Measurements from ENCODE around the gene PSMB5. TPM values are rescaled to one million over a fixed set of nuclear protein-coding genes. Genes with fewer than 3 reads are reported as not detected.

The PSMB5 gene
- total and polyA plus RNA-seq, 2 of the 13 experiments (the other 11 are each of a cell fraction or from before 2014, with no cell fraction given), result 705 to 871 TPM

DNA sequence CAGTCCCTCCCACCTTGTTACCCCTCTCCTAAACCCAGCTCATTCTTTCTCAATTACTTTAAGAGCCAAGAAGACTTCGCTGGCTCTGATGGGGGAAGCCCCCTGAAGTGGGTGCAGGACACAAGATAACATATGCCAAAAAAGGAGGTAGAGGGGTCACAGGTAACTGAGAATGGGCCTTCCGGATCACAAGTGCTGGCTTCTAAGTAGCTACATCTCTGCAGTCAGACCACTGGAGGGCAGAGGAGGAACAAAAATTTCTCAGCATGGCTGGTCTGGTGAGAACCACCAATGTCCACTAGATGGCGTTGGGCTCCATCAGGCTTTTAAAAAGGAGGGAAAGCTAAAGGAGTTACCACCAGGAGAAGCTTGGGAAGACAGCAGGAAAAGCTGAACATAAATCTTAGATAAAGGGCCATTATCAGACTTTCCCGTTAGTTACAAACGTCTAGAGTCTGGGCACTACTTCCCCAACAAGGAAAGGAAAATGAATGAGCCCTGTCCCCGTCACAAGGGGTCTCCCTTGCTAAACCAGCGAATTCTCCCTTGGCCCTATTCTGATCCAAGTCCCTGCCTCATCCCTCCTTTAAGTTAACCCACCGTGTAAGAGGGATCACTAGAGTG lies 34.2 kb upstream of the PSMB5 start (continued):
- TF ChIP-seq, protein P1, sequence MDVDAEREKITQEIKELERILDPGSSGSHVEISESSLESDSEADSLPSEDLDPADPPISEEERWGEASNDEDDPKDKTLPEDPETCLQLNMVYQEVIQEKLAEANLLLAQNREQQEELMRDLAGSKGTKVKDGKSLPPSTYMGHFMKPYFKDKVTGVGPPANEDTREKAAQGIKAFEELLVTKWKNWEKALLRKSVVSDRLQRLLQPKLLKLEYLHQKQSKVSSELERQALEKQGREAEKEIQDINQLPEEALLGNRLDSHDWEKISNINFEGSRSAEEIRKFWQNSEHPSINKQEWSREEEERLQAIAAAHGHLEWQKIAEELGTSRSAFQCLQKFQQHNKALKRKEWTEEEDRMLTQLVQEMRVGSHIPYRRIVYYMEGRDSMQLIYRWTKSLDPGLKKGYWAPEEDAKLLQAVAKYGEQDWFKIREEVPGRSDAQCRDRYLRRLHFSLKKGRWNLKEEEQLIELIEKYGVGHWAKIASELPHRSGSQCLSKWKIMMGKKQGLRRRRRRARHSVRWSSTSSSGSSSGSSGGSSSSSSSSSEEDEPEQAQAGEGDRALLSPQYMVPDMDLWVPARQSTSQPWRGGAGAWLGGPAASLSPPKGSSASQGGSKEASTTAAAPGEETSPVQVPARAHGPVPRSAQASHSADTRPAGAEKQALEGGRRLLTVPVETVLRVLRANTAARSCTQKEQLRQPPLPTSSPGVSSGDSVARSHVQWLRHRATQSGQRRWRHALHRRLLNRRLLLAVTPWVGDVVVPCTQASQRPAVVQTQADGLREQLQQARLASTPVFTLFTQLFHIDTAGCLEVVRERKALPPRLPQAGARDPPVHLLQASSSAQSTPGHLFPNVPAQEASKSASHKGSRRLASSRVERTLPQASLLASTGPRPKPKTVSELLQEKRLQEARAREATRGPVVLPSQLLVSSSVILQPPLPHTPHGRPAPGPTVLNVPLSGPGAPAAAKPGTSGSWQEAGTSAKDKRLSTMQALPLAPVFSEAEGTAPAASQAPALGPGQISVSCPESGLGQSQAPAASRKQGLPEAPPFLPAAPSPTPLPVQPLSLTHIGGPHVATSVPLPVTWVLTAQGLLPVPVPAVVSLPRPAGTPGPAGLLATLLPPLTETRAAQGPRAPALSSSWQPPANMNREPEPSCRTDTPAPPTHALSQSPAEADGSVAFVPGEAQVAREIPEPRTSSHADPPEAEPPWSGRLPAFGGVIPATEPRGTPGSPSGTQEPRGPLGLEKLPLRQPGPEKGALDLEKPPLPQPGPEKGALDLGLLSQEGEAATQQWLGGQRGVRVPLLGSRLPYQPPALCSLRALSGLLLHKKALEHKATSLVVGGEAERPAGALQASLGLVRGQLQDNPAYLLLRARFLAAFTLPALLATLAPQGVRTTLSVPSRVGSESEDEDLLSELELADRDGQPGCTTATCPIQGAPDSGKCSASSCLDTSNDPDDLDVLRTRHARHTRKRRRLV (CRISPR knock-in tag; IDR thresholded peaks at IDR 0.05), result no peak
- TF ChIP-seq FOSL1 (CRISPR knock-in tag; IDR thresholded peaks at IDR 0.05; ENCODE audit: borderline replicate concordance) (no peak), SMARCC2 (IDR thresholded peaks at IDR 0.05) (no peak), ZKSCAN1 (IDR thresholded peaks at IDR 0.05; ENCODE audit: low read length) (no peak), NPAS2 (CRISPR knock-in tag; IDR thresholded peaks at IDR 0.05; ENCODE audit: borderline replicate concordance) (no peak), ZNF790 (CRISPR knock-in tag; IDR thresholded peaks at IDR 0.05; ENCODE audit: borderline replicate concordance) (no peak), SETDB1 (CRISPR knock-in tag; IDR thresholded peaks at IDR 0.05; ENCODE audit: borderline replicate concordance) (no peak), HNF4A (CRISPR knock-in tag; IDR thresholded peaks at IDR 0.05) (no peak), HNRNPLL (IDR thresholded peaks at IDR 0.05; ENCODE audit: low read depth, low read length, poor library complexity, severe bottlenecking) (no peak), ZNF441 (CRISPR knock-in tag; IDR thresholded peaks at IDR 0.05; ENCODE audit: borderline replicate concordance) (0 out of 2 replicates have a peak, but pooled peaks have one; percentile 59), ARID2 (CRISPR knock-in tag; IDR thresholded peaks at IDR 0.05; ENCODE audit: borderline replicate concordance) (peak; percentile 69; the same call in 1 of the 2 replicates), ZNF451 (CRISPR knock-in tag; IDR thresholded peaks at IDR 0.05) (no peak), ZNF724P (CRISPR knock-in tag; IDR thresholded peaks at IDR 0.05; ENCODE audit: borderline replicate concordance) (peak; percentile 66; the same call in 1 of the 2 replicates), IRF2 (CRISPR knock-in tag; IDR thresholded peaks at IDR 0.05) (peak; percentile 86; the same call in 1 of the 2 replicates), ZNF772 (CRISPR knock-in tag; IDR thresholded peaks at IDR 0.05) (peak; percentile 91; the same call in 1 of the 2 replicates), ZFP82 (CRISPR knock-in tag; IDR thresholded peaks at IDR 0.05; ENCODE audit: borderline replicate concordance) (no peak)
- TF ChIP-seq, protein P2, sequence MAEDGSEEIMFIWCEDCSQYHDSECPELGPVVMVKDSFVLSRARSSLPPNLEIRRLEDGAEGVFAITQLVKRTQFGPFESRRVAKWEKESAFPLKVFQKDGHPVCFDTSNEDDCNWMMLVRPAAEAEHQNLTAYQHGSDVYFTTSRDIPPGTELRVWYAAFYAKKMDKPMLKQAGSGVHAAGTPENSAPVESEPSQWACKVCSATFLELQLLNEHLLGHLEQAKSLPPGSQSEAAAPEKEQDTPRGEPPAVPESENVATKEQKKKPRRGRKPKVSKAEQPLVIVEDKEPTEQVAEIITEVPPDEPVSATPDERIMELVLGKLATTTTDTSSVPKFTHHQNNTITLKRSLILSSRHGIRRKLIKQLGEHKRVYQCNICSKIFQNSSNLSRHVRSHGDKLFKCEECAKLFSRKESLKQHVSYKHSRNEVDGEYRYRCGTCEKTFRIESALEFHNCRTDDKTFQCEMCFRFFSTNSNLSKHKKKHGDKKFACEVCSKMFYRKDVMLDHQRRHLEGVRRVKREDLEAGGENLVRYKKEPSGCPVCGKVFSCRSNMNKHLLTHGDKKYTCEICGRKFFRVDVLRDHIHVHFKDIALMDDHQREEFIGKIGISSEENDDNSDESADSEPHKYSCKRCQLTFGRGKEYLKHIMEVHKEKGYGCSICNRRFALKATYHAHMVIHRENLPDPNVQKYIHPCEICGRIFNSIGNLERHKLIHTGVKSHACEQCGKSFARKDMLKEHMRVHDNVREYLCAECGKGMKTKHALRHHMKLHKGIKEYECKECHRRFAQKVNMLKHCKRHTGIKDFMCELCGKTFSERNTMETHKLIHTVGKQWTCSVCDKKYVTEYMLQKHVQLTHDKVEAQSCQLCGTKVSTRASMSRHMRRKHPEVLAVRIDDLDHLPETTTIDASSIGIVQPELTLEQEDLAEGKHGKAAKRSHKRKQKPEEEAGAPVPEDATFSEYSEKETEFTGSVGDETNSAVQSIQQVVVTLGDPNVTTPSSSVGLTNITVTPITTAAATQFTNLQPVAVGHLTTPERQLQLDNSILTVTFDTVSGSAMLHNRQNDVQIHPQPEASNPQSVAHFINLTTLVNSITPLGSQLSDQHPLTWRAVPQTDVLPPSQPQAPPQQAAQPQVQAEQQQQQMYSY (CRISPR knock-in tag; IDR thresholded peaks at IDR 0.05), result no peak
- TF ChIP-seq, protein P3, sequence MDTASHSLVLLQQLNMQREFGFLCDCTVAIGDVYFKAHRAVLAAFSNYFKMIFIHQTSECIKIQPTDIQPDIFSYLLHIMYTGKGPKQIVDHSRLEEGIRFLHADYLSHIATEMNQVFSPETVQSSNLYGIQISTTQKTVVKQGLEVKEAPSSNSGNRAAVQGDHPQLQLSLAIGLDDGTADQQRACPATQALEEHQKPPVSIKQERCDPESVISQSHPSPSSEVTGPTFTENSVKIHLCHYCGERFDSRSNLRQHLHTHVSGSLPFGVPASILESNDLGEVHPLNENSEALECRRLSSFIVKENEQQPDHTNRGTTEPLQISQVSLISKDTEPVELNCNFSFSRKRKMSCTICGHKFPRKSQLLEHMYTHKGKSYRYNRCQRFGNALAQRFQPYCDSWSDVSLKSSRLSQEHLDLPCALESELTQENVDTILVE (CRISPR knock-in tag; IDR thresholded peaks at IDR 0.05), result peak; percentile 93; the same call in 1 of the 2 replicates
- TF ChIP-seq, protein P4, sequence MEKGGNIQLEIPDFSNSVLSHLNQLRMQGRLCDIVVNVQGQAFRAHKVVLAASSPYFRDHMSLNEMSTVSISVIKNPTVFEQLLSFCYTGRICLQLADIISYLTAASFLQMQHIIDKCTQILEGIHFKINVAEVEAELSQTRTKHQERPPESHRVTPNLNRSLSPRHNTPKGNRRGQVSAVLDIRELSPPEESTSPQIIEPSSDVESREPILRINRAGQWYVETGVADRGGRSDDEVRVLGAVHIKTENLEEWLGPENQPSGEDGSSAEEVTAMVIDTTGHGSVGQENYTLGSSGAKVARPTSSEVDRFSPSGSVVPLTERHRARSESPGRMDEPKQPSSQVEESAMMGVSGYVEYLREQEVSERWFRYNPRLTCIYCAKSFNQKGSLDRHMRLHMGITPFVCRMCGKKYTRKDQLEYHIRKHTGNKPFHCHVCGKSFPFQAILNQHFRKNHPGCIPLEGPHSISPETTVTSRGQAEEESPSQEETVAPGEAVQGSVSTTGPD (CRISPR knock-in tag; IDR thresholded peaks at IDR 0.05), result no peak
